HepG2 (cell line): ENCODE results near the gene HTRA1. TPM values are rescaled to one million over a fixed set of nuclear protein-coding genes. Genes with fewer than 3 reads are reported as not detected.

Source experiments
- ATAC-seq: fragments of 200-7000 bp; cut with Tn5 transposase; 3 replicates; pipeline ENCODE4 v1.9.1; 2020; ENCODE audit warnings: mild to moderate bottlenecking, moderate library complexity
- BruUV-seq: library from RNA; stranded (reverse); fragments of 400-500 nt; replicated peaks from 2 replicates; lab custom pipeline; 2021; lab: Mats Ljungman, UMichigan
- CTCF ChIA-PET: fragments of 300-600 bp; formaldehyde crosslinking; extraction: SDS; loops from one replicate; lab custom pipeline; 2021; ENCODE audit warnings: low total read pairs, inconsistent platforms, low intra/inter-chr PET ratio; lab: Yijun Ruan, JAX
- POLR2A ChIA-PET: fragments of 350-600 bp; sonication (Branson Sonifier 250); formaldehyde crosslinking; loops from one replicate; lab custom pipeline; 2020; ENCODE audit warnings: antibody characterized with exemption, inconsistent platforms; lab: Yijun Ruan, JAX
- DNase-seq: peaks from one replicate; pipeline ENCODE4 v3.0.0-alpha.2; 2015; ENCODE audit warnings: low spot score
- FAIRE-seq: peaks from 3 replicates; lab custom pipeline; 2011; peaks lifted over from hg19 to GRCh38; lab: Jason Lieb, UNC
- H2AFZ ChIP-seq: one replicate; pipeline ENCODE4 v1.6.1; 2011; ENCODE audit warnings: low read length, inconsistent platforms
- H3K27ac ChIP-seq: fragments of 300-600 bp; 3 replicates; pipeline ENCODE4 v1.8.0; 2011; ENCODE audit warnings: mixed run types, mild to moderate bottlenecking, mixed read lengths, low read length, inconsistent platforms; ENCODE audit not compliant: insufficient read depth; ENCODE audit errors: extremely low read length
- H3K27me3 ChIP-seq, 2 experiments: fragments of 200-600 bp in 1 of 2; 2 replicates in 1 of 2; 3 replicates in 1 of 2; pipeline versions ENCODE4 v1.6.0 to v1.8.0; 2011; ENCODE audit warnings: low read length in 2 of 2, mild to moderate bottlenecking in 2 of 2, moderate library complexity in 2 of 2, inconsistent platforms in 1 of 2; ENCODE audit not compliant: insufficient read depth in 2 of 2, control insufficient read depth in 1 of 2
- H3K36me3 ChIP-seq, 2 experiments: fragments of 200-600 bp in 1 of 2; replicated peaks in 1 of 2; 2 replicates in 1 of 2; 3 replicates in 1 of 2; pipeline versions ENCODE4 v1.5.1 to v1.8.0; 2011; ENCODE audit warnings: low read length in 2 of 2, inconsistent platforms in 1 of 2; ENCODE audit not compliant: insufficient read depth in 2 of 2, control insufficient read depth in 1 of 2
- H3K4me1 ChIP-seq: 2 replicates; pipeline ENCODE4 v1.5.1; 2012; ENCODE audit warnings: low read length, inconsistent platforms; ENCODE audit not compliant: insufficient read depth
- H3K4me2 ChIP-seq: 2 replicates; pipeline ENCODE4 v1.6.0; 2011; ENCODE audit warnings: low read depth, low read length, inconsistent platforms
- H3K4me3 ChIP-seq, 3 experiments: fragments of 200-600 bp in 1 of 3; sonication (generic), shearing (Covaris generic) in 1 of 3; replicated peaks in 1 of 3; 2 replicates each; pipeline ENCODE4 v1.5.1; 2011 to 2016; ENCODE audit warnings: low read length in 3 of 3, inconsistent platforms in 2 of 3, low read depth in 2 of 3, mild to moderate bottlenecking in 2 of 3, control low read depth in 1 of 3, mixed read lengths in 1 of 3; ENCODE audit not compliant: insufficient read depth in 1 of 3
- H3K79me2 ChIP-seq: one replicate; pipeline ENCODE4 v1.6.1; 2011; ENCODE audit warnings: low read length, inconsistent platforms; ENCODE audit not compliant: insufficient read depth
- H3K9ac ChIP-seq: 2 replicates; pipeline ENCODE4 v1.6.0; 2011; ENCODE audit warnings: mild to moderate bottlenecking, low read depth, low read length, inconsistent platforms; ENCODE audit not compliant: insufficient read depth
- H3K9me3 ChIP-seq: 2 replicates; pipeline ENCODE4 v1.5.1; 2012; ENCODE audit warnings: mild to moderate bottlenecking, low read length
- H4K20me1 ChIP-seq: 2 replicates; pipeline ENCODE4 v1.6.0; 2011; ENCODE audit warnings: inconsistent platforms, mild to moderate bottlenecking, low read length, moderate library complexity; ENCODE audit not compliant: insufficient read depth
- ARID4A ChIP-seq: sonication (generic); formaldehyde crosslinking; IDR thresholded peaks from 2 replicates; pipeline ENCODE4 v1.5.0; 2020; ENCODE audit warnings: mild to moderate bottlenecking, missing genetic modification reagents, borderline replicate concordance
- HMG20A ChIP-seq: IDR thresholded peaks from 2 replicates; pipeline ENCODE4 v1.6.1; 2016; ENCODE audit warnings: borderline replicate concordance
- RFX5 ChIP-seq: IDR thresholded peaks from 2 replicates; pipeline ENCODE4 v1.6.1; 2011; ENCODE audit warnings: low read depth, low read length, improper control_type of control experiment
- ZNF253 ChIP-seq: sonication (generic); formaldehyde crosslinking; IDR thresholded peaks from 2 replicates; pipeline ENCODE4 v1.8.0; 2022; ENCODE audit warnings: mild to moderate bottlenecking, missing genetic modification reagents, borderline replicate concordance
- WGBS: methylation state at CpG from one replicate; pipeline ENCODE4 v1.1.6; 2017; ENCODE audit warnings: low lambda C conversion rate; 5-methylcytosine and 5-hydroxymethylcytosine counted together
- in situ Hi-C: cut with HindIII; loops from 2 replicates; pipeline ENCODE4 v1.10.0; 2017; ENCODE audit warnings: low pct_unique_long_range_greater_than_20kb; ENCODE audit not compliant: extremely low pct_ligation_motif_present
- intact Hi-C: fragments of 100-400 bp; cut with micrococcal nuclease; formaldehyde crosslinking; loops from one replicate; pipeline ENCODE4 v1.10.0; 2022; ENCODE audit not compliant: unreplicated experiment
- polyA plus RNA-seq, 8 experiments: library from polyadenylated mRNA; depleted of rRNA in 3 of 8; stranded (reverse) in 7 of 8; unstranded in 1 of 8; fragments of >200 nt; fragmentation: Illumina TruSeq in 4 of 8; extraction: Trizol in 4 of 8; gene quantifications; 2 replicates each; pipeline versions ENCODE4 v1.2.1 to v1.2.3, GENCODE V29; 2011 to 2016; ENCODE audit warnings: low read depth in 4 of 8, missing spikeins in 1 of 8, mixed read lengths in 1 of 8; ENCODE audit not compliant: insufficient read depth in 1 of 8
- total RNA-seq, 5 experiments: library from RNA; depleted of rRNA; stranded (reverse); fragments of >200 nt; fragmentation: Illumina TruSeq; extraction: Trizol; gene quantifications; 2 replicates each; pipeline ENCODE4 v1.2.3, GENCODE V29; 2016; ENCODE audit warnings: low read depth in 1 of 5

Gene HTRA1
- total and polyA plus RNA-seq, 2 of the 13 experiments (the other 11 are each of a cell fraction or from before 2014, with no cell fraction given): 0.11 to 0.40 TPM

GRCh38 chr10:122458693-122459092 is 2.7 kb upstream of the HTRA1 start (continued):
- TF ChIP-seq RFX5 (no peak), ZNF253 (CRISPR knock-in tag) (no peak)

- ChIA-PET POLR2A (no interaction called here), CTCF (no interaction called here)
- FAIRE-seq (no peak), DNase-seq (no peak), ATAC-seq (no peak)
- 39% methylated on average over 10 of the region's 14 CpGs for WGBS
- no peak overlapping the region for H3K4me2 ChIP-seq
- no peak overlapping the region for H2AFZ ChIP-seq
- H3K9me3 ChIP-seq: no peaks in the 10 kb centered on the region
- in situ Hi-C loops (no loop called here), intact Hi-C loops (no loop called here)
- TF ChIP-seq HMG20A: no peak
- no peak for TF ChIP-seq ARID4A
- H3K79me2 ChIP-seq: no peaks in the 10 kb centered on the region
- H3K27ac ChIP-seq: no peak overlapping the region
- H3K4me3 ChIP-seq: no peak overlapping the region
- peaks cover 8 to 77% of the 10 kb centered on the region in 2 experiments for H3K27me3 ChIP-seq
- peaks cover 12% of the 10 kb centered on the region; the same call in 1 of the 2 replicates for H3K4me1 ChIP-seq
- H3K36me3 ChIP-seq: no peaks in the 10 kb centered on the region
- no peak overlapping the region for H3K9ac ChIP-seq
- BruUV-seq: no TSS peak
- H4K20me1 ChIP-seq: no peaks in the 10 kb centered on the region
Measured at GRCh38 chr10:122459561-122460273, 1.6 kb upstream of the HTRA1 start.
